H9 (cell line): ENCODE measurements around the gene ACAD10. TPM values are rescaled to one million over a fixed set of nuclear protein-coding genes. Genes with fewer than 3 reads are reported as not detected.

Experiments used
- DNase-seq: peaks from one replicate; pipeline ENCODE4 v3.0.0-alpha.2; 2017
- H2AFZ ChIP-seq: one replicate; pipeline ENCODE4 v1.6.1; 2013; ENCODE audit warnings: mild to moderate bottlenecking, low read length, control low read depth, moderate library complexity
- H2AK5ac ChIP-seq: 2 replicates; pipeline ENCODE4 v1.6.1; 2013; ENCODE audit warnings: low read length, control low read depth, mixed read lengths; ENCODE audit not compliant: insufficient read length
- H2BK120ac ChIP-seq: one replicate; pipeline ENCODE4 v1.6.1; 2013; ENCODE audit warnings: low read depth, mild to moderate bottlenecking, low read length, control low read depth, inconsistent platforms; ENCODE audit not compliant: poor library complexity, severe bottlenecking
- H2BK12ac ChIP-seq: 2 replicates; pipeline ENCODE4 v1.6.1; 2013; ENCODE audit warnings: low read length, control low read depth, mixed read lengths, low read depth; ENCODE audit not compliant: insufficient read length
- H2BK15ac ChIP-seq: 2 replicates; pipeline ENCODE4 v1.6.1; 2013; ENCODE audit warnings: low read depth, low read length, control low read depth
- H2BK20ac ChIP-seq: one replicate; pipeline ENCODE4 v1.6.1; 2013; ENCODE audit warnings: low read depth, mild to moderate bottlenecking, low read length, control low read depth, inconsistent platforms; ENCODE audit not compliant: poor library complexity, severe bottlenecking
- H2BK5ac ChIP-seq: 2 replicates; pipeline ENCODE4 v1.6.1; 2013; ENCODE audit warnings: low read length, control low read depth, mixed read lengths; ENCODE audit not compliant: insufficient read length
- H3K14ac ChIP-seq: 2 replicates; pipeline ENCODE4 v1.6.1; 2013; ENCODE audit warnings: low read length, control low read depth; ENCODE audit not compliant: insufficient read depth
- H3K18ac ChIP-seq: 2 replicates; pipeline ENCODE4 v1.6.1; 2013; ENCODE audit warnings: low read depth, mild to moderate bottlenecking, mixed read lengths, low read length, control low read depth; ENCODE audit not compliant: insufficient read length
- H3K23ac ChIP-seq: 2 replicates; pipeline ENCODE4 v1.6.1; 2013; ENCODE audit warnings: low read length, control low read depth, mixed read lengths, low read depth; ENCODE audit not compliant: insufficient read length
- H3K23me2 ChIP-seq: 2 replicates; pipeline ENCODE4 v1.6.1; 2013; ENCODE audit warnings: low read depth, mild to moderate bottlenecking, mixed read lengths, low read length, control low read depth; ENCODE audit not compliant: insufficient read length, poor library complexity, severe bottlenecking
- H3K27ac ChIP-seq: 2 replicates; pipeline ENCODE4 v1.5.1; 2013; ENCODE audit warnings: low read length, control low read depth, mixed read lengths, low read depth; ENCODE audit not compliant: insufficient read length
- H3K27me3 ChIP-seq: 2 replicates; pipeline ENCODE4 v1.6.1; 2013; ENCODE audit warnings: low read length, control low read depth, inconsistent platforms; ENCODE audit not compliant: insufficient read depth
- H3K4ac ChIP-seq: 2 replicates; pipeline ENCODE4 v1.6.1; 2013; ENCODE audit warnings: low read depth, mild to moderate bottlenecking, control low read depth, inconsistent platforms, low read length, moderate library complexity
- H3K4me1 ChIP-seq: 2 replicates; pipeline ENCODE4 v1.6.1; 2013; ENCODE audit warnings: low read length, control low read depth, inconsistent platforms; ENCODE audit not compliant: insufficient read depth
- H3K4me2 ChIP-seq: 2 replicates; pipeline ENCODE4 v1.6.1; 2013; ENCODE audit warnings: low read length, control low read depth, mixed read lengths; ENCODE audit not compliant: insufficient read length, insufficient read depth
- H3K56ac ChIP-seq: 2 replicates; pipeline ENCODE4 v1.6.1; 2013; ENCODE audit warnings: low read depth, mild to moderate bottlenecking, mixed read lengths, low read length, control low read depth; ENCODE audit not compliant: insufficient read length
- H3K79me1 ChIP-seq: 2 replicates; pipeline ENCODE4 v1.6.1; 2013; ENCODE audit warnings: low read depth, mild to moderate bottlenecking, moderate library complexity, low read length, control low read depth, inconsistent platforms; ENCODE audit not compliant: insufficient read depth, poor library complexity, severe bottlenecking
- H3K79me2 ChIP-seq: 2 replicates; pipeline ENCODE4 v1.6.1; 2013; ENCODE audit warnings: low read length, control low read depth, inconsistent platforms; ENCODE audit not compliant: insufficient read depth
- H3K9ac ChIP-seq: 2 replicates; pipeline ENCODE4 v1.6.1; 2013; ENCODE audit warnings: low read length, control low read depth, mixed read lengths; ENCODE audit not compliant: insufficient read length; ENCODE audit errors: extremely low read depth
- H3K9me3 ChIP-seq: one replicate; pipeline ENCODE4 v1.6.1; 2013; ENCODE audit warnings: low read depth, low read length, inconsistent platforms; ENCODE audit not compliant: control insufficient read depth
- H3T11ph ChIP-seq: one replicate; pipeline ENCODE4 v1.6.1; 2013; ENCODE audit warnings: mild to moderate bottlenecking, low read length, control low read depth, inconsistent platforms
- H4K20me1 ChIP-seq: one replicate; pipeline ENCODE4 v1.6.1; 2013; ENCODE audit not compliant: control insufficient read depth, insufficient read length, insufficient read depth
- H4K5ac ChIP-seq: 2 replicates; pipeline ENCODE4 v1.6.1; 2013; ENCODE audit warnings: low read depth, mild to moderate bottlenecking, mixed read lengths, low read length, control low read depth; ENCODE audit not compliant: insufficient read length
- H4K8ac ChIP-seq: replicated peaks from 2 replicates; pipeline ENCODE4 v1.6.1; 2013; ENCODE audit warnings: low read length, control low read depth, mixed read lengths, low read depth; ENCODE audit not compliant: insufficient read length
- H4K91ac ChIP-seq: 2 replicates; pipeline ENCODE4 v1.6.1; 2013; ENCODE audit warnings: low read depth, mild to moderate bottlenecking, moderate library complexity, mixed read lengths, low read length, control low read depth; ENCODE audit not compliant: insufficient read length
- H3K27ac Mint-ChIP-seq, 3 experiments: 2 replicates in 2 of 3; 3 replicates in 1 of 3; pipeline ENCODE4 v1.8.0; 2020 to 2021; ENCODE audit warnings: mixed read lengths in 3 of 3, mild to moderate bottlenecking in 1 of 3, moderate library complexity in 1 of 3
- H3K27me3 Mint-ChIP-seq: 2 replicates; pipeline ENCODE4 v1.8.0; 2021; ENCODE audit warnings: low read depth, mild to moderate bottlenecking, moderate library complexity, mixed read lengths
- H3K36me3 Mint-ChIP-seq, 3 experiments: 2 replicates in 2 of 3; 3 replicates in 1 of 3; pipeline ENCODE4 v1.8.0; 2020 to 2021; ENCODE audit warnings: low read depth in 3 of 3, mixed read lengths in 3 of 3; ENCODE audit not compliant: insufficient read depth in 1 of 3
- H3K4me1 Mint-ChIP-seq, 2 experiments: 2 replicates each; pipeline ENCODE4 v1.8.0; 2020; ENCODE audit warnings: mixed read lengths in 2 of 2
- H3K4me3 Mint-ChIP-seq, 2 experiments: 2 replicates in 1 of 2; 3 replicates in 1 of 2; pipeline ENCODE4 v1.8.0; 2020 to 2021; ENCODE audit warnings: mild to moderate bottlenecking in 2 of 2, mixed read lengths in 2 of 2, moderate library complexity in 1 of 2
- H3K9me3 Mint-ChIP-seq, 2 experiments: 2 replicates in 1 of 2; 3 replicates in 1 of 2; pipeline ENCODE4 v1.8.0; 2020; ENCODE audit warnings: mild to moderate bottlenecking in 2 of 2, mixed read lengths in 2 of 2, moderate library complexity in 1 of 2
- CTCF ChIP-seq: fragments of 200-600 bp; sonication (generic); conservative IDR thresholded peaks from 3 replicates; pipeline ENCODE4 v1.8.0; 2021; ENCODE audit warnings: antibody characterized with exemption, mild to moderate bottlenecking
- WGBS: extraction: QIAGEN DNeasy Blood & Tissue Kit; methylation state at CpG from one replicate; pipeline ENCODE4 v1.1.7; 2013; ENCODE audit warnings: missing lambda C conversion rate, low lambda C conversion rate, mixed read lengths; ENCODE audit not compliant: insufficient read length; ENCODE audit errors: extremely low coverage; 5-methylcytosine and 5-hydroxymethylcytosine counted together
- total RNA-seq: library from RNA; stranded (reverse); gene quantifications from 2 replicates; pipeline ENCODE4 v1.2.1, GENCODE V29; 2021

The ACAD10 gene
- total RNA-seq, 1 experiment from 2014 or later, result 25.7 TPM

DNA sequence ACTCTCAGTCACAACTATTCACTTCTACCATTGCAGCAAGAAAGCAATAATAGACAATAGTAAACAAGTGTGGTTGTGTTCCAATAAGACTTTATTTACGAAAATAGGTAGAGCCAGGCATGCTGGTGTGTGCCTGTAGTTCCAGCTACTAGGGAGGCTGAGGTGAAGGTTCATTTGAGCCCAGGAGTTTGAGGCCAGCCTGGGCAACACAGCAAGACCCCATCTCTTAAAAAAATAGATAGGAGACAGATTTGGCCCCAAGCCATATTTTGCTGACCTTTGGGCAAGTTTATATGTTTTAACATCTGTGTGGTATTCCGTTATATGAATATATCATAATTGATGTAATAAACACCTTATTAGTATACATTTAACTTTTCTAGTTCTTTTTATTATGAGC, 14.1 kb downstream of the ACAD10 start:
- no peak for TF ChIP-seq CTCF
- Mint-ChIP-seq H3K4me1 (no peaks in the 10 kb centered on the region), H3K36me3 (peaks cover 6 to 50% (median 36%) of the 10 kb centered on the region in 3 experiments; a peak in 6 of 7 replicates), H3K27me3 (no peaks in the 10 kb centered on the region), H3K27ac (no peak overlapping the region), H3K4me3 (no peak overlapping the region), H3K9me3 (no peaks in the 10 kb centered on the region)
- H3K23ac ChIP-seq, result no peak overlapping the region
- no peak overlapping the region for H2AK5ac ChIP-seq
- no peak overlapping the region for H2BK120ac ChIP-seq
- no peak overlapping the region for H2BK5ac ChIP-seq
- DNase-seq, result no peak
- H4K20me1 ChIP-seq, result no peaks in the 10 kb centered on the region
- no peaks in the 10 kb centered on the region for H3K23me2 ChIP-seq
- H3K9ac ChIP-seq, result no peak overlapping the region
- no peak overlapping the region for H4K8ac ChIP-seq
- H3K14ac ChIP-seq, result no peak overlapping the region
- no peaks in the 10 kb centered on the region for H3K79me1 ChIP-seq
- H3K18ac ChIP-seq, result no peak overlapping the region
- no peaks in the 10 kb centered on the region for H3K9me3 ChIP-seq
- no peak overlapping the region for H4K5ac ChIP-seq
- H2AFZ ChIP-seq, result no peak overlapping the region
- WGBS, result no CpG with 5 or more reads among the region's 2 CpGs
- no peaks in the 10 kb centered on the region for H3K79me2 ChIP-seq
- H2BK20ac ChIP-seq, result no peak overlapping the region
- no peaks in the 10 kb centered on the region for H3K27me3 ChIP-seq
- no peak overlapping the region for H3T11ph ChIP-seq
- no peak overlapping the region for H3K4me2 ChIP-seq
- no peak overlapping the region for H3K56ac ChIP-seq
- H3K27ac ChIP-seq, result no peak overlapping the region
- H3K4me1 ChIP-seq, result no peaks in the 10 kb centered on the region
- no peak overlapping the region for H2BK15ac ChIP-seq
- no peak overlapping the region for H4K91ac ChIP-seq
- H2BK12ac ChIP-seq, result no peak overlapping the region
- no peak overlapping the region for H3K4ac ChIP-seq
